Measurements from ENCODE around the gene TBC1D9.

DNA sequence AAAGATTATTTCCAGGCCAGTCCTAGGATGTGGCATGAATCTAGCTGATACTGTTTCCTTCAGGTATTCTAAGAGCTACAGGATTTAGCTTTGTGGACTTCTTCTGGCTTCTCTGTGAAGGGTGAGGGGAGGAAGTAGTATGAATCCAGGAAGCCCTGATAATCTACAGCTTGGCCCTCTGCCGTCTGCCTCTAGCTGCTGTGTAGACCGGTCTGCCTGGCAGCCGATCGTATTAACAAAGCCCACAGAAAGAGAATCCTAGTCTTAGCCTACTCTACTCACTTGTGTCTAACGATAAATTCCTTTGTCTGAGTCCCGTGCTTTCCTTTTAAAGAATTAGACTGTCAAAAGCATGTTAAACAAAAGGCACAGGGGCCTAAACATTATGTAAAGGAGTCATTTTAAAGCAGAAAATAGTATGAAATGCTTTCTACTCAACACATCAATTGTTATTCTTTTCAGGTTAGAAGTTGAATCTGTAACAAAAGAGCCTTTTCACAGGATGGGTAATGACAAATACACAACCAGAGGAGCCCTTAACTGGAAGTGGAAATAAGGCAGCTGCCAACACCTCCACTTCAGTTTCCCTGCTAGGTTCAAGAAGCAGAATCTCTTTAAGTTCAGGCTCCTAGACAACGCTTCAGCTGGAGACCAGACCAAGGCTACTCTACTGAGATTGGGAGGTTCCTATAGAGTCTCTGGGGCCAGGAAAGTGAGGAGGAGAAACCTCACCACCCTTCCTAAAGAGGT is 138.5 kb downstream of the TBC1D9 start:
- no peak for TF ChIP-seq POLR2AphosphoS5 (IDR thresholded peaks at IDR 0.05; ENCODE audit: borderline replicate concordance, low read depth, low read length)
- TF ChIP-seq EZH2 (IDR thresholded peaks at IDR 0.05) = no peak
